Large intestine (tissue), 3 donors: ENCODE measurements around the gene CYFIP1. TPM values are rescaled to one million over a fixed set of nuclear protein-coding genes. Genes with fewer than 3 reads are reported as not detected.

Experiments
- DNase-seq, 2 donors: peaks; one replicate each; pipeline versions ENCODE4 v3.0.0 to v3.0.0-alpha.2; 2013
- H3K27ac ChIP-seq: one replicate; pipeline ENCODE4 v1.5.1; 2013; ENCODE audit warnings: low read length
- H3K27me3 ChIP-seq: 2 replicates; pipeline ENCODE4 v1.6.1; 2013; ENCODE audit warnings: low read length; ENCODE audit not compliant: control insufficient read depth, insufficient read depth
- H3K36me3 ChIP-seq: 2 replicates; pipeline ENCODE4 v1.6.1; 2013; ENCODE audit warnings: low read length; ENCODE audit not compliant: control insufficient read depth, insufficient read depth
- H3K4me1 ChIP-seq: one replicate; pipeline ENCODE4 v1.6.1; 2013; ENCODE audit warnings: low read length; ENCODE audit not compliant: control insufficient read depth, insufficient read depth
- H3K4me3 ChIP-seq: one replicate; pipeline ENCODE4 v1.5.1; 2013; ENCODE audit warnings: low read length
- H3K9me3 ChIP-seq: one replicate; pipeline ENCODE4 v1.6.1; 2013; ENCODE audit warnings: mild to moderate bottlenecking, low read depth, low read length, moderate library complexity; ENCODE audit not compliant: control insufficient read depth
- WGBS: methylation state at CpG from one replicate; pipeline ENCODE4 v1.1.5; 2013; ENCODE audit warnings: low lambda C conversion rate; ENCODE audit not compliant: insufficient coverage; 5-methylcytosine and 5-hydroxymethylcytosine counted together
- polyA plus RNA-seq: library from polyadenylated mRNA; unstranded; fragments of 120-200 nt; gene quantifications from one replicate; pipeline ENCODE4 v1.2.1, GENCODE V29; 2013

The CYFIP1 gene
- polyA plus RNA-seq, 1 donor = 96.7 TPM

DNA sequence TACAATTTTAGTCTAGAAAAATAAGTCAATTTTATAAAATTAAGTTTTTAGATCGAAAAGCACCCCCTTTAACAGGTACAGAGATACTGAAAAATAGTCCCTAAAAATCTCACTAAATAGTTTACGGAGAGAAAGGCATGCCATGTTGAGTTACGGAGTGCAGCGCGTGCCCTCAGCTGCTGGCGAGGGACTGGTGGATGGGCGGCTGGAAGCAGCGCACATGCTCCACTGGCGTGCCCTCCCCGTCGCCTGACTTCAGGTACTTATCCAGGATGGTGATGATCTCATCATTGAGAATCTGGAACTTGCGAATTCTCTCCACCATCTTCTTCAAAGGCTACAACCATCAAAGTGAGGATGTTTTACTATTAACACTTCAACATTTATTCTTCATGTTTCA is 110.3 kb downstream of the CYFIP1 start:
- Histone ChIP-seq H3K4me1 (no peaks in the 10 kb centered on the region), H3K9me3 (peaks cover 4% of the 10 kb centered on the region), H3K27ac (no peak overlapping the region), H3K4me3 (no peak overlapping the region), H3K27me3 (no peaks in the 10 kb centered on the region), H3K36me3 (peaks cover 82% of the 10 kb centered on the region)
- WGBS = 100% methylated on average over 1 of the region's 12 CpGs
- no peak for DNase-seq

DNA sequence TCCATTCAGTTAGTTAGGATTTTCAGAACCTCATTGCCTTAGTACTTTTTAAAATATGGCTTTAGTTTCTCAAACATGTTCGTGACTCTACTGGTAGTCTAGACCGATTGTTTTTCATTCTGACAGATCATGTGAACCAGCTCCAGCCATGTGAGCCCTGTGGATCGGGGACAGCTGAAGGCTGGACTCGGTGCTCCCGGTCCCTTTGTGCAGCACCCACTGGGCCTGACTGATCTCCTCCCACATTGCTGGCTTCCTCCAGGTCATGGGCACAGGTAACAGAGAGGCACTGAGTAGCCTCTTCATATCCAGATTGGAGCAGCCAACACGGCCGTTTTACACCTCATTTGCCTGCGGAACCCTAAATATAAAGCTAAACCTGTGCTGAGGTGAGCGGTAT is 111.2 kb downstream of the CYFIP1 start:
- Histone ChIP-seq H3K27me3 (no peaks in the 10 kb centered on the region), H3K36me3 (peaks cover 82% of the 10 kb centered on the region), H3K27ac (no peak overlapping the region), H3K4me1 (no peaks in the 10 kb centered on the region), H3K9me3 (peaks cover 4% of the 10 kb centered on the region), H3K4me3 (no peak overlapping the region)
- whole genome bisulfite sequencing = 100% methylated on average over 1 of the region's 9 CpGs
- DNase-seq = no peak

DNA sequence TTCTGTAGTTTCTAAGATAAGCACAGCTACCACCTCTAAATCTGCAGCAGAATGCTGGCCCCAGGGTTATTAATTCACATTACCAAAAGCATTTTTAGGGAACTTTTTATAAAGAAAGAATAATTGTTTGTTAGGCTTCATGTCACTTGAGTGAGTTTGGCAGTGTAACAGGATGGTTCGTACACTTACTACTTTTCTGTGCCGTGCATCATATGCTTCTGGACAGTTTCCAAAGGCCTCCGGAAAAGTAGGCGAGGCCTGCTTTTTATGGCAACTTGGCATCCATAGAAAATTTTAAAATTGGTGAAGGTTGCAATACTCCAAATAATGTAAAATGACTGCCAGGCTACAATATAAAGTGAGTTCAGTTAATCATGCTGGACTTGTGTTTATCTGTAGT is 111.7 kb downstream of the CYFIP1 start:
- Histone ChIP-seq H3K36me3 (peaks cover 82% of the 10 kb centered on the region), H3K27ac (no peak overlapping the region), H3K9me3 (peaks cover 4% of the 10 kb centered on the region), H3K4me1 (no peaks in the 10 kb centered on the region), H3K27me3 (no peaks in the 10 kb centered on the region), H3K4me3 (no peak overlapping the region)
- DNase-seq = no peak
- WGBS = no CpG with 5 or more reads among the region's 4 CpGs

DNA sequence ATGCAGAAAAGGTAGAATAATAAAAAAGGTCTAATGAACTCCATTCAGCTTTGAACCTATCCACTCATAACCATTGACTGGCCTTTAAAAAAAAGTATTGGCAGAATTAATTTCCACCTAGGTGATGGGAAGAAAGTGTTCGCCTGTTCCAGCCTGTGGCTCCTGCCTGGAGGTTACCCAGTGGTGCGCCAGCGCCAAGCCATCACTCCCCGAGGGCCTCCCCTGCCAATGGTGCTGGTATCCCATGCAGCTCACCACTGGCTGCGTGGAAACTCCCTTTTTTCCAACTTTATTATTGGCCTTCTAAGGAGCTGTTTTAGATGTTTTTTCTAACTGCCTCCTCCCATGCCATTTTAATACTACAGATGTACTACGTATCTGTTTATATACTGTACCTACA is 112.3 kb downstream of the CYFIP1 start:
- Histone ChIP-seq H3K36me3 (peaks cover 82% of the 10 kb centered on the region), H3K4me3 (no peak overlapping the region), H3K9me3 (no peaks in the 10 kb centered on the region), H3K27ac (no peak overlapping the region), H3K4me1 (no peaks in the 10 kb centered on the region), H3K27me3 (no peaks in the 10 kb centered on the region)
- DNase-seq = no peak
- 42% methylated on average over 2 of the region's 6 CpGs for WGBS

DNA sequence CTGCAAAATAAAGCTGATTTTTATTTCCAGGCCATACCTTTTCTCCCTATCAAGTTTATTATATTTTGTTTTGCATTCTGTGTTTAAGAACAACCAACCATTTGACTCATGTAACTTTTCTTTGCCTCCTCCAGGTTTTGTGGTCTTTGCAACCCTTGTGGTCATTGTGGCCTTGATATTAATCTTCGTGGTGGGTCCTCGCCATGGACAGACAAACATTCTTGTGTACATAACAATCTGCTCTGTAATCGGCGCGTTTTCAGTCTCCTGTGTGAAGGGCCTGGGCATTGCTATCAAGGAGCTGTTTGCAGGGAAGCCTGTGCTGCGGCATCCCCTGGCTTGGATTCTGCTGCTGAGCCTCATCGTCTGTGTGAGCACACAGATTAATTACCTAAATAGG is 114.1 kb downstream of the CYFIP1 start:
- Histone ChIP-seq H3K27ac (no peak overlapping the region), H3K4me3 (no peak overlapping the region), H3K4me1 (no peaks in the 10 kb centered on the region), H3K27me3 (no peaks in the 10 kb centered on the region), H3K36me3 (peaks cover 69% of the 10 kb centered on the region), H3K9me3 (no peaks in the 10 kb centered on the region)
- no peak for DNase-seq
- WGBS = no CpG with 5 or more reads among the region's 7 CpGs

DNA sequence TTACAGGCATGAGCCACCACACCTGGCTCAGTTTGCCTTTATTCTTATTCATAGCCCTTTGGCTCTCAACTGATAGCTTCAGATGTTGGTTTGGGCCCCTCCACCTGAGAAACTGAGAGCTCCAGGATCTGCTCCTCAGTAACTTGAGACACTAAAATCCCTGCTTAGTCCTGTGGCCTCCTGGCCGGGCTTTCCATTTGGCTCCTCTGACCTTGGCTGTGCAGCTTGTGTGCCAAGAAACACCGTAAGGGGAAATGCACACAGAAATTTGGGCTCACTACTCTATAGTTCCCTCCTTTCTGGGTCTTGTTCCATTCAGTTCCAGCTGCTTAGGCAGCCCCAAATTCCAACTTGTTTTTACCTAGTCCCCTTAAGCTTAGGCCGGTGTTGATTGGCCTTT is 116.8 kb downstream of the CYFIP1 start:
- no CpG with 5 or more reads among the region's 3 CpGs for WGBS
- H3K36me3 ChIP-seq = peaks cover 54% of the 10 kb centered on the region

DNA sequence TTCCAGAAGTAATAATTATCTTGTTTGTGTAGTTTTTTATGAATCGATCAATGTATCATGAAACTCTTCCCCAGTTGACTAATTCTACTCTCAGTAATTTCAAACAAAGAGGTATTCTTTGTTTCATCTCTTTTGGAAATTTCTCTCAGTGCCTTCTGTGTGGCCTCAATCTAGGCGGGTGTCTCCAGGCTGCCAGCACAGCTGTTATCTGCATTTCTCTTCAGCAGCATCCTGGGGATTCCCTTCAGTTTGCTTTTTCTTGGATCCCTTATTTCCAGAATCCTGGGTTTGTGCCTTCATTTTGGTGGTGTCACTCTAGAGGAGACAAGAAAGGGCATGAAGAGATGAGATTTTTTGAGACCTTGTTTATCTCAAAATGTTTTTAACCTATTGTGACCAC is 119.0 kb downstream of the CYFIP1 start:
- H3K4me3 ChIP-seq = no peak overlapping the region
- WGBS = 100% methylated on average over 1 of the region's 2 CpGs
- H3K27me3 ChIP-seq = no peaks in the 10 kb centered on the region
- no peak overlapping the region for H3K27ac ChIP-seq
- peaks cover 42% of the 10 kb centered on the region for H3K36me3 ChIP-seq
- no peaks in the 10 kb centered on the region for H3K4me1 ChIP-seq
- DNase-seq = no peak
- H3K9me3 ChIP-seq = no peaks in the 10 kb centered on the region

More for the DNA sequence above, 116.8 kb downstream of the CYFIP1 start:
- Histone ChIP-seq H3K4me3 (no peak overlapping the region), H3K27me3 (no peaks in the 10 kb centered on the region), H3K27ac (no peak overlapping the region), H3K9me3 (no peaks in the 10 kb centered on the region), H3K4me1 (no peaks in the 10 kb centered on the region)
- no peak for DNase-seq

DNA sequence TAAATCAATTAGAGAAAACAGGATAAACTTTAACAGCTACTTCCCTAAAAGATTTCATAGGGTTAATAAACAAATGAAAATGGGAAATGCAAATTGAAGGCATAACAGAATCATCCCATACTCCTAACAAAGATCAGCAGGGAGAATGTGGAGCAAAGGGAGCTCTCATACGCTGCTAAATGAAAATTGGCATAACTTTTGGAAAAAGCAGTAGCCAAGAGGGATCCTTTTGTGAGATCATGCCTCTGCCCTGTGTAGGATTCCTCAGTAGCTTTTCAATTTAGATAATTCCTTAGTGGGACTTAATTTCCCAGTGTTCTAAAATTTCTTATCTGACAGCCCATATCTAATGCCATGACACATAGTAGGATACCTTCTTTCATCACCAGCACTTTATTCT is 123.5 kb downstream of the CYFIP1 start:
- Histone ChIP-seq H3K27me3 (no peaks in the 10 kb centered on the region), H3K4me3 (no peak overlapping the region), H3K4me1 (no peaks in the 10 kb centered on the region), H3K27ac (no peak overlapping the region), H3K9me3 (no peaks in the 10 kb centered on the region), H3K36me3 (peaks cover 39% of the 10 kb centered on the region)
- 86% methylated on average over 1 of the region's 1 CpG for WGBS
- DNase-seq = no peak

DNA sequence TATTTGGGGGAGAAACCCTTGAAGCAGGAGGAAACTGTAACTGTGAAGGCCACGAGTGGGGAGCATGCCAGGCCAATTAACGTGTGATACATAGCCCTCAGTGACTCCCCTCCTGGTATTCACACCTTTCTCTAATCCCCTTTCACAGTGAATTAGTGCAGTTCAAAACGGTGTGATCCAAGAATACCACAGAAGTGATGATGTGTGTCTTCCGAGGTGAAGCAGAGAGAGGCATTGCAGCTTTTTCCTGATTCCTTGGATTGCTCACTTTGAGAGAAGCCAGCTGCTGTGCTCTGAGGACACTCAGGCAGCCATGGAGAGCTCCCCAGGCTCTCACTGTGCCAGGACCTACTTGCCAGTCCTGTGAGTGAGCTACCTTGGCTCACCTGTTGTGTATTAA is 124.4 kb downstream of the CYFIP1 start:
- no CpG with 5 or more reads among the region's 4 CpGs for WGBS

DNA sequence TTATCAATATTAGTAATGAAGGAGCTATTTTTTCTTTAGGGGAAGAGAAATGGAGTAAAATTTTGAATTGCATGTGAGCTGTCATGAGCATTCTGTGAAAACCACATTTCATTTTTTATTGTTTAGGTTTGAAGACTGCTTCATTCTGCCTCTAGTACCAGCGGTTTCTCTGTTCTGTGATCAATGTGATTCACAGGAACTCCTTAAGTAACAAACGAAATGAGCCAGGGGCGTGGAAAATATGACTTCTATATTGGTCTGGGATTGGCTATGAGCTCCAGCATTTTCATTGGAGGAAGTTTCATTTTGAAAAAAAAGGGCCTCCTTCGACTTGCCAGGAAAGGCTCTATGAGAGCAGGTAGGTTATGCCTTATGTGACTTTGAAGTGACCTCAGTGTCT is 128.7 kb downstream of the CYFIP1 start:
- WGBS = no CpG with 5 or more reads among the region's 4 CpGs
- no peak for DNase-seq
- Histone ChIP-seq H3K4me3 (no peak overlapping the region), H3K27me3 (no peaks in the 10 kb centered on the region), H3K27ac (no peak overlapping the region), H3K4me1 (no peaks in the 10 kb centered on the region), H3K36me3 (peaks cover 45% of the 10 kb centered on the region), H3K9me3 (no peaks in the 10 kb centered on the region)

More for the DNA sequence above, 124.4 kb downstream of the CYFIP1 start:
- no peak for DNase-seq
- peaks cover 40% of the 10 kb centered on the region for H3K36me3 ChIP-seq
- H3K4me3 ChIP-seq = no peak overlapping the region
- no peaks in the 10 kb centered on the region for H3K4me1 ChIP-seq
- no peaks in the 10 kb centered on the region for H3K9me3 ChIP-seq
- no peaks in the 10 kb centered on the region for H3K27me3 ChIP-seq
- H3K27ac ChIP-seq = no peak overlapping the region

DNA sequence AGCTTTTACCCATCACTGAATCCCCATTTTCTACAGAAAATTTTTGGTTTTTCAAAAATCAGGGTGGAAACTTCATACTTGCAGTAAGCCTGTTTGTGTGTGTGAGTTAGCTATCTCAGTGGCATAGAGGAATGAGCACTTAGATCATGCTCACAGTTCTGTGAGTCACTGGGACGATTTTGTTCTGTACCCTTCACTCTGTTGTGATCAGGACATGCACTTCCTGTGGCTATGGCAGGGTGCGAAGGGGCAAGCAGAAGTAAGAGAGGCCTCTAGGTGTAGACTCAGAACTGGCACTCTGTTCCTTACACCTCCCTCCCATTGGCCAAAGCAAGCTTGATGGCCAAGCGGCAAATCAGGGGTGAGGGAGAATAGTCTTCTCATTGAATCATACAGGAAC is 130.1 kb downstream of the CYFIP1 start:
- no peak for DNase-seq
- Histone ChIP-seq H3K27me3 (no peaks in the 10 kb centered on the region), H3K27ac (no peak overlapping the region), H3K4me3 (no peak overlapping the region), H3K9me3 (no peaks in the 10 kb centered on the region), H3K36me3 (peaks cover 48% of the 10 kb centered on the region), H3K4me1 (no peaks in the 10 kb centered on the region)
- no CpG with 5 or more reads among the region's 3 CpGs for WGBS
